HG03469 (cell line): Measurements from ENCODE around the gene MRPS31.
"Not testable (repeated sequence)": the region's sequence is repeated elsewhere in the genome, so short reads cannot be mapped to it uniquely, and the experiment has no call there.

Experiments
- ATAC-seq: cut with Tn5 transposase; IDR thresholded peaks from one replicate; pipeline ENCODE4 v1.9.1; 2021; ENCODE audit warnings: mild to moderate bottlenecking, moderate library complexity, moderate number of reproducible peaks; ENCODE audit not compliant: unreplicated experiment

The MRPS31 gene

DNA sequence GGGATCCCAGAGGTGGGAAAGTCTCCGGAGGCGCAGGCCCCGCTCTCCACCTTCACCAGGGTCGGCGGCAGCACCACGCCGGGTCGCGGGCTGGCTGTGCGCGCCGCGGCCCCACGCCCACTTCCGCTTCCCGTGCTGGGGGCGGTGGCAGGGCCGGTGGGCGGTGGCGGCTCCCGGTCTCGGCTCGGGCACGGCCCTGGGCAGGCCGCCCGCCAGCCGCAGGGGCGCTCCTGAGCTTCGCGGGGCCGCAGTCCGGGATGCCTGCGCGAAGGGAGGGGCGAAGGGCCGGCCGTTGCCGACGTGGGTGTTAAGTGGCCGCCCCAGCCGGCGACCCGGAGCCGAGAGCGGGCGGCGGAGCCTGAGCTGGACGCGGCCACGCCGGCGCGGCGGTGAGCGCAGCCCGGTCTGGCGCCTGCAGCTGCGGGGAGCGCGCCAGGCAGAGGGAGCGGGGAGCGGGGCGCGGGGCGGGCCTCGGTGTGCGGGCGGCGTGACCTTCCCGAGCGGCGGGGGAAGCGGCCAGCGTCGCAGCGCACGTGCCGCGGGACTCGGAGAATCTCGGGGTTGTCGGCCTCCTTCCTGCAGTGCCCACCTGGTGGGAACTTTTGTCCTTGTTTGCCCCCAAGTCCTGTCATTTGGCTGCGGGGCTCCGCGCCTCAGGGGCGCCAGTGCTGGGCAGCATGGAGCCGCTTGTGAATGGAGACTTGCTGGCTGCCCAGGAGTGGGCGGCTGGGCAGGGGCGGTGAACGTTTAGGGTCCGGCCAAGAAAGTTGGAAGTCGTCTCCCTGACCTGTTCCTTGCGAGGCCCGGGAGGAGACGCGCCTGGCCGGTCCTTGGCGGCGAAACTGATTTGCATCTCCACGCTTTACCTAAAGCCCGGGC lies 18.5 kb upstream of the MRPS31 start, which contains the start of gene SLC25A15:
Gene SLC25A15 (plus strand): TSS at position 337 of the 879 bp plus-strand sequence. CDS start 3,616 bp downstream, outside the sequence.
- peak; percentile 85 for ATAC-seq

DNA sequence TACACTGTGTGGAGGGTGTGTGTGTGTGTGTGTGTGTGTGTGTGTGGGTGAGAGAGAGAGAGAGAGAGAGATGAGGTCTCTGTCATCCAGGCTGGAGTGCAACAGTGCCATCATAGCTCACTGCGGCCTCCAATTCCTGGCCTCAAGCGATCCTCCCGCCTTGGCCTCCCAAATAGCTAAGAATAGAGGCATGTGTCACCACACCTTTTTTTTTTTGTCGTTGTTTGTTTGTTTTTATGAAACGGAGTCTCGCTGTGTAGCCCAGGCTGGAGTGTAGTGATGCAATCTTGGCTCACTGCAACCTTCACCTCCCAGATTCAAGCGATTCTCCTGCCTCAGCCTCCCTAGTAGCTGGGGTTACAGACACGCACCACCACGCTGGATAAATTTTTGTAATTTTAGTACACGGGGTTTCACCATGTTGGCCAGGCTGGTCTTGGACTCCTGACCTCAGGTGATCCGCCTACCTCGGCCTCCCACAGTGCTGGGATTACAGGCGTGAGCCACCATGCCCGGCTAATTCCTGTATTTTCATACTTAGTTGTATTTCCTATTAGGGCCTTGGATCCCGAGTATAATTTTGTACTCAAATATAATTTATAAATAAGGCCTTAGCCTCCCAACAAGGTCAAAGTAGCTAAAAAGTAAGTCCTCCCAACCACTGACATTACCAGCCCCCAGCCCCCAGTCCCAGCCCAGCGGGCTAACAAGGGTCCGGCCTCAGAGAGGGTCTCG lies 17.7 kb upstream of the MRPS31 start:
- ATAC-seq, result not testable (repeated sequence)

DNA sequence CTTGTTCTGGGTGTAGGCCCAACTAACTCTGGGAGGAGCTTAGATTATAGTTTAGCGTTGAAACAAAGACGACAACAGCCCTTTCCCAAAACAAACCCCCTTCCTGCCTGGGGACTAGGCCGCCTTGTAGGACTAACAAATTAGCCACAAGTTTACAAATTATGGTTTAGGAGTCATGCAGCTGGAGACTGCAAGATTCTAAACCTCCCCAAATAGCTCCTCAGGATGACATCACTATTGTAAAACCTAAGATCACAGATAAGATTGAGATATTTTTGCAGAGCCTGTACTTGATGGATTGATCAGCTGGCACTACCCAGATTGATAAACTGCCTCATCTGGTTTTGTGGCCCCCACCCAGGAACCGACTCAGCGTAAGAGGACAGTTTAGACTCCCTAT lies 16.1 kb upstream of the MRPS31 start:
- ATAC-seq, result no peak

DNA sequence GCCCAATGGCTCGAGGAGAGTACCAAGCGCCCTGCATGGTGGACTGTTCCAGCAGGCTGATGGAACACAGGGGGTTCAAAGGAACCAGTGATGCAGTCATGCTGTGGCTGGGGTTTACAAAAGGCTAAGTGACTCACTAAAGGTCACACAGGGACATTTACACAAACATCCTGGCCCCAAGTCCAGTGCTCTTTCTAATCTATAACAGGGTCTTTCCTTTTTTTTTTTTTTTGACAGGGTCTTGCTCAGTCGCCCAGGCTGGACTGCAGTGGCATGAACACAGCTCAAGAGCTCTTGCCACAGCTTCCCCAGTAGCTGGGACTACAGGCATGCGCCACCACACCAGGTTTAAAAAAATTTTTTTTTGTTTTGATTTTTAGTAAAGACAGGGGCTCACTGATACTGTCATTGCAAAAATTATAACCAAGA lies 15.6 kb upstream of the MRPS31 start:
- ATAC-seq, result no peak

DNA sequence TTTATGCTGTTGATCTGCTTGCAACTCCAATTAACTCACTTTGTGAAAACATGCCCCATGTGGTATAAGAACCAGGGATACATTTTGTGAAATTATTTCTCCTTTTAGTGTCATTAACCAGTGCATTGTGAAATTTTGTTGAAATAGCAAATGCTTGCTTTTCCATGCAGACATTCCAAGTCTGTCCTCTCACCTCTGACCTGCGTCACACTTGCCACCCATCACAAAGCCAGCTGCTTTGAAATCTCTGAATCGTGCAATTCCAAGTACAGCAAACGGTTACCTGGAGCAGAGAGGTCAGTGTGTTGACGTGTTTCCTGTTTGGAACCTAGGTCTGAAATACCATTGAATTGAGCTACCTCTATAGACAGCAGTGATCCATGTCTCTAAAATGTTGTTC lies 13.6 kb upstream of the MRPS31 start:
- ATAC-seq, result no peak

DNA sequence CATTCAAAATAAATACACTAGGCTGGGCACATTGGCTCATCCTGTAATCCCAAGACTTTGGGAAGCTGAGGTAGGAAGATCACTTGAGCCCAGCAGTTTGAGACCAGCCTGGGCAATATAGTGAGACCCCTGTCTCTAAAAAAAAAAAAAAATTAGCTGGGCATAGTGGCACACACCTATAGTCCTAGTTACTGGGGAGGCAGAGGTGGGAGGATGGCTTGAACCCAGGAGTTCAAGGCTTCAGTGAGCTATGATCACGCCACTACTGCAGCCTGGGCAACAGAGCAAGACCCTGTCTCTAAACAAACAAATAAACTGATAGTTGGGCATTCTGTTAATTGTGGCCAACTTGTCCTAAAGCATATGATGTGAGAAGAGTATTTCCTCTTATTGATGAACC lies 12.0 kb upstream of the MRPS31 start:
- ATAC-seq, result not testable (repeated sequence)

DNA sequence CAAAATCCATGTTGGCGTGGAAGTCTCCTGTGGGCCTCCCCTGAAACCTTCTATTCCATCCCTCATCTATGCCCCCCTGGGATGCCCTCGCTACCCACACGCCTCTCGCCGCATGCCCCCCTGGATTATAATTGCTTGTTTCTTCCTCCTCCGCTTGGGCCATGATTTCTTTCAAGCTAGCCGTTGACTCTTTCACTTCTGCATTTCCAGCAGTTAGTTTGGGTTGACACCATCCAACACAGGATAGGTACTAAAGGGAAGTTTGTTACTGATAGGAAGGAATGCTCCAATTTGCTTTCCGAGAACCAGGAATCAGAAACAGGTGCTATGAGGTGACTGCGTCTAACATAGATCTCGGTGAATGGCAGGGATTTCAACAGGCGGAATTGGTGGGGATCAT lies 10.7 kb upstream of the MRPS31 start:
- ATAC-seq, result no peak

DNA sequence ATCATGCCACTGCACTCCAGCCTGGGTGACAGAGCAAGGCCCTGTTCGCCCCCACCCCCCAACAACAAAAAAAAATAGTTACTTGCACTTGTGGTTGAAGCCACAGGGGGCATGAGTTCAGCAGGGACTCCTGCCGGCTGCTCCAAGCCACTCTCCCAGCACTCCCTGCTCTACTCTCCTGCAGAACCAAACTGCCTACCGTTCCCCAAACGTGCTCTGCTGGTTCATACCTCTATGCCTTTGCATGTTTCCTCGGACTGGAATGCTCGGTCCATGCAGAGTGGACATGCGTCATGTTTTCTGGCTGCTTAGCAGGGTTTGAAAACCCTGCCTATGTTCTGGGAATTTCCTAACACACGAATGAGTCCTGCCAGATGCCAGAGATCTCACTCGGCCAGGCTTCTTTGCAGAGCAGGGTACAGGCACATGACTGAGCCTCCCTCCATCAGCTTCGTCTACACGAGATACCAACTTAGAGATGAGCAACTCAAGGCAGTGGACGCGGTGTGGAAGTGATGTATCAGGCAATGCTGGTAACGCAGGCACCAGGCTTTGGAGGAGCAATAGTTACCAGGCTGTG lies 9.9 kb upstream of the MRPS31 start:
- no peak for ATAC-seq

DNA sequence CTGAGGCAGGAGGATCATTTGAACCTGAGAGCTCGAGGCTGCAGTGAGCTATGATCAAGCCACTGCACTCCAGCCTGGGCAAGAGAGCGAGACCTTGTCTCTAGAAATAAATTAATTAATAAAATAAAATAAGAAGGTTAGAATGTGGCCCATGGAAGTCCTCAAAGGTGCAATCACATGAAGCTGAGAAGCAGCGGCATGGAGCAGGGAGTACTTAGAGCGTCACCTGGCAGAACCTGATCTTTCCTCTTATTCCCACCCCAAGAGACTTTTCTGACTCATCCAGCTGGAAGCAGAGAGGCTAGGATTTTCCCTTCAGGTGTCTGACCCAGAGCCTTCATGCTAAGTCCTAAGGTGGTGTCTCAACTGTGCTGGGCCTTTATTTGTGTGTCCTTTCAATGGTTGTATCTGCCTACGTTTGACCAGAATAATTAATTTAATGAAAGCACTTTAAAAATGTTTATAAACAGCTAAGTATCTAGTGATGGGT lies 8.9 kb upstream of the MRPS31 start:
- ATAC-seq, result no peak

DNA sequence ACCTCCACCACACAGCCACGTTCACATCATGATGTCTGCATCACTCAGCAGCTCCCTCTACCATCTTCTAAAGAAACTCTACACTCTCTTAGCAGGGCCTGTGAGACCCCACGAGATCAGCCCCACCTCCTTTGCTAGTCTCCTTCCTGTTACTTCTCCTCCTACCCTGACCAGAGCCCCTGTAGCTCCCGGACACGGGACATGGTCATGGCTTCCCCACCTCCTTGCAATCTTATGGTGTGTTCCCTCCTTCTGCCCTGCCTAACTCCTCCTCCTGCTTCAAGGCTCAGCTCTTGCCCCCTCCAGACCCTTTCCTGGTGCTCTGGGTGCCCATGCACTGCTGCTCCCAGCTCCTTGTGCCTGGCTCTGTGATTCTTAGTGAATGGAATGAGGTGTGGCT lies 8.1 kb upstream of the MRPS31 start:
- no peak for ATAC-seq

DNA sequence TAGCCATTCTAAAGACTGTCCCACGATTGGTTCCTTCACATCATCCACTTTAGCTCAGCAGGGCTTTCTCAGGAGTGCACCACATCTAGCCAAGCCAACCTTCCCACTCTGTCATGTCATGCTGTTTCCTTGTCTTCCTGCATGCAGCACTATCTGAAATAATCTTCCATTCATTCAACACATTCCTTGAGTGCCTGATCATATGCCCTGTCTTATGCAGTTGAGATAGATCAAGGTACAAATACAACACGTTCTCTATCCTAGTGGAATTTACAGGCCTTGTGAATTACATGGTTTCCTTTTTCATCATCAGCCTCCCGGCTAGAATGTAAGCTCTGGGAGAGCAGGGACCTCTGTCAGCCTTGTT lies 6.8 kb upstream of the MRPS31 start:
- ATAC-seq, result no peak

DNA sequence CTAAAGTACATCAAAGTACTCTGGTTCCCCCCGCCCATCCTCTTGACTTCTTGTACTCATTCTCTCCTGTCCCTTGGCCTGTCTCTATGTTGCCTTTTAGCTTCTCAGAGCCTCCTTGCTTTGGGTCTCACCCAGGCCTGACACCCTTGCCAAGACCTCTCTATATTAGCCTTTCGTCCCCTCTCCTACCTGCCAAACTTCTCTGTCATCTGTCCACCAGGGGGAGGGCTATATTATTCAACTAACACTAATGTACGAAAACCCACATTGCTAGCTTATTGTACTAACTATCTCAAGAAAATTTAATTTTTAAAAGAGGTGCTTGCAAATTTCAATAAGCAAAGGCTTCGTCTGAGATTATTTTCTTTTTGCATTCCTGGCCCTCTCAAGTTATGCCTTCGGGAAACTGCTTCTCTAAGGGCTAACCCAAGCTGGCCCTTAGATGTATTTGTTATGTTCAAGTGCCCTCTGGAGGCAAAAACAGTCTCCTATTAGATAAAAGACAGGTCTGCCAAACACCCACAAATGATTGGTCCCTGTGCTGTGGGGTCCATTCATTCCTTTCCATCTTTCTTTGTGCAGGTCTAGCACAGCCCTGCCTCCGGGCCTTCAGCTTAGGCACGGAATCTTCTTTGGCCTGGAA lies 6.3 kb upstream of the MRPS31 start:
- ATAC-seq, result peak; percentile 47

DNA sequence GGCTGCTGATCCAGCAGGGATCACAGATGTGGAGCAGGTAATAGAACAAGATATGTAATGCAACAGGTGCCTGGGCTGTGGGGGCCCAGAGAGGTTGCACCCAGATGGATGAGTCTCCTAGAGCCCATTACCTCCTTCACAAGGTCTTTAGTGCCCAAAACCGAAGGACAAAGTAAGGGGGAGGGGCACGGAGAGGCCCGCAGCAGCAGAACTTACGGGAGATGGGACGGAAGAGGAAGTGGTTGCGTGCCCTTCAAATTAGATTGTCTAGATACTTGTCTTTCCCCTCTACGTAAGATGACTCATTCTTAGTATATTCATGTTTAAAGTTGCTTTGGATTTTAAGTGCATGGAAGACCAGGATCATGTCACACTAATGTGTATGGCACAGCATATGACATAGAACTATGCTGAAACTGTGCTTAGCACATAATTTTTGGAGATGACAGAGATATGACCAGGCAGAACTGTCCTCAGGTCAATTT lies 5.7 kb upstream of the MRPS31 start:
- peak; percentile 31 for ATAC-seq

DNA sequence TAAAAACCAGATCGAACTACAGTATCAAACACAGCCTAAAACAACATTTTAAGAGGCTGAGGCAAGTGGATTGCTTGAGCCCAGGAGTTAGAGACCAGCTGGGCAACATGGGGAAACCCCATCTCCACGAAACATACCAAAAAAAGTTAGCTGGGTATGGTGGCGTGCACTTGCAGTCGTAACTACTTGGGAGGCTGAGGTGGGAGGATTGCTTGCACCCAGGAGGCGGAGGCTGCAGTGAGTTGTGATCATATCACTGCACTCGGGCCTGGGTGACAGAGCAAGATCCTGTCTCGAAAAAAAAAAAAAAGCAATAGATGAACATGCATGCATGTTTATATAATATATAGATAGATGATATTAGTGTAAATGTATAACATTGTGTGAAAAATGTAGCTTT lies 5.2 kb upstream of the MRPS31 start:
- no peak for ATAC-seq

DNA sequence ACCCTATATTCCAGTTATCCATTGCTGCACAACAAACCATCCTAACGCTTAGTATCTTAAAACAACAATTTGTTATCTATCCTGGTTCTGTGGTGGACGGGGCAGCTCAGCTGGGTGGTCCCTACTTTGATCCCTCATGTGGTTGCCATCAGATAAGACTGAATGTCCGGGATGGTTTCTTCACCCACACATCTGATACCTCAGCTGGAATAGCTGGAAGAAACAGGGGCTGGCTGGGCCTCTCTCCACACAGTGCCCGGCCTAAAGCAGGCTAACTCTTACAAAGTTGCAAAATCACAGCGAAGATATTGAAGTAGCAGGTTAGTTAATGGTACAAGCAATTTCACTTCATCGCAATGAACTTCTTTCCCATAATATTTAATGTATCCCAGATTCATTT lies 3.7 kb upstream of the MRPS31 start:
- no peak for ATAC-seq

DNA sequence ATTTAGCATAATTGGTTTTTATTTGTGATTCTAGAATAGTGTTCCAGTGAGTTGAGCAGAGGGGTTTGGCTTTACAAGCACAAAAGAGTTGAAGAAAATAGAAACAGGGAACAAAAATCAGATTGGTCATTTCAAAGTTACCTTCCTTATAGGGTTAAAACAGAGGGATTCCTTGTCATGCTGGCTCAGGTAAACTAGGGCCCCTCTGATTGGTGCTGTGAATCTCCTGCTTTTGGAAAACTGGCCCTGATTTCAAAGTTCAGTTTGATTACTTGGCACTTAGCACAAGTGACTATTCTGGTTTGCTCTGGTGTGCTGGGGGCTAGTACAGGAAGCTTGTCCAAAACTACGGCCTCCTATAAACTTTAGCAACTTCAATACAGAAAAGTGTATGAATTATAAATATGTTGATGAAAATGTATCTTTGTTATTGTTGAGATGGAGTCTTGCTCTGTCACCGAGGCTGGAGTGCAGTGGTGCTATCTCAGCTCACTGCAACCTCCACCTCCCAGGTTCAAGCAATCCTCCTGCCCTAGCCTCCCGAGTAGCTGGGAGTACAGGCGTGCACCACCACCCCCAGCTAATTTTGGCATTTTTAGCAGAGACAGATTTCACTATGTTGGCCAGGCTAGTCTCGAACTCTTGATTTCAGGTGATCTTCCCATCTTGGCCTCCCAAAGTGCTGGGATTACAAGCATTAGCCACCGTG lies 1.9 kb upstream of the MRPS31 start:
- no peak for ATAC-seq

DNA sequence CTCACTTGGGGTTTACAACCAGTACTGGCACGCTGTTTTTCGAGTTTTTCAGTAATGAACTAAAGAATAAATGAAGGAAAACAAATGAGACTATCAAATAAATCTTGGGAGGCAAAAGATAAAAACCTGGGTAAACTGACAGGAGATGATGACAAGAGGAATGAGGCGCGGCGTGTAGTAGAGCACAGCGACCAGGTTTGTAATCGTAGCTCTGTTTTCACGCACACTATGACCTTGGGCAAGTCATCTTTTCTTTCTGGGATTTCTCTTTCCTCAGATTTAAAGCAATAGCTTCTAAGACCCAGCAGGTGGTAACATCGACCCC lies 419 bp downstream of the MRPS31 start:
- no peak for ATAC-seq

DNA sequence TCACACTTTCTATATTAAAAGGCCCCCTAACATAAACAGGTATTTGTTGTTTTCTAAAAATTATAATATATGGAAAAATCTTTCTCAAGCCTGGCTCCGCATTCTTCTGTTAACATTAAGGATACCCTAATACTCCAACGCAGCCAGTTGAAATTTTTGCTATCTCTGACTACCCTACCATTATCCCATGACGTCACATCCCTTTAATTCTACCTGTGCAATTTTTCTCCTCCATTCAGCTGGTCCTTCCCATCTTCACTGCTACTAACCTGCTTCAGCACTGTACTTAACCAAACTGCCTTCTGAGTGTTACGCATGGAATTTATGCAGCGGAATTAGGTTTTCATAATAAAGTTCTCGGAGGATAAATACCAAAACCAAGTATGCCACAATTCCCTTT lies 1.0 kb downstream of the MRPS31 start:
- no peak for ATAC-seq

DNA sequence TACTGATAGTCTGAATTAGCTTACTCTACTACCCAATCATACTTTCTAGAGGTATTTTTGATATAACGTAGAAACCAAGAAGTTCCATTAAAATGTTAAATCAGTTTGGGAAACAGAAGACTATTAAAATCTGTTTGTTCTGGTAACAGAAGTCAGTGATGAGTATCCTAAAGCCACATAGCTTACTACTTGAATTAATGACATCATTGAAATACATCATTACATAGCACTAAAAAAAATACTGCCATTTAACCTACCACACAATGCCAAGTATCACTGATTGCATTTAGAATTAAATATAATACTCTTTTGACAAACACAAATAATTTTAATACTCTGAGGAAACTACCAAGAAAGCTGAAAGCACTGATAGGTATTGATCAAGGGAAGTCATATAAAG lies 5.4 kb downstream of the MRPS31 start:
- no peak for ATAC-seq

DNA sequence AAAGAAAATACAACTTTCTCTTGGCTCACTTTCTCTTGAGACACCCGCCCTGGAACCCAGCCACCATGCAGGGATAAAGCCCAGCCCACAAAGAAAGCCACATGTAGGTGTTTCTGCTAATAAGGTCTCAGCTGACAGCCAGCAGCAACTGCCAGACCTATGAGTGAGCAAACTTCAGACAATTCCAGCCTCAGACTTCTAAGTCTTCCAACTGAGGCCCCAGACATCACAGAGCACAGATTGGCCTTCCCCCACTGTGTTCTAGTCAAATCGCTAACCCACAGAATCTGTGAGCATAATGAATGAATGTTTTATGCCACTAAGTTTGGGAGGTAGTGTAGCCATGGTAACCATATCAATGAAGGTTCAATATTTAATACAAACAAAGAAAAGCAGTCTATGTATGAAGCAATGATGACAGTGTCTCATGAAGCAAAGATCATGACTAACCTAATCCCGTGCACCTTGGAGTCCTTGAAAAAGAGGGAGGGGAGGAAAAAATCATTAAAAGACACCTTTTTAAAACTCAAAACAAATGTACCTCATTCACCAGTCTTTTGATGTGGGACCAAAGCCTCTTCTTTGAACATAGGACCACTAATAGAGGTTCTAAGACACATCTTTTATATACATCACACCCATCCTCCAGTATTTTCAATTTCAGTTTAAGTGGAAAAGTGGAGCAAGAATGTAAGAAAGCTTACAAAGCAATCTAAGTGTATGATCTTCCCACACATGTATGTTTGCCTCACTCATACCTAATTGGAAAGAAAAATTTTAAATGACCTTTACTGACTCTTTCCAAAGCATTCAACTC lies 6.2 kb downstream of the MRPS31 start:
- no peak for ATAC-seq
